Stimulated activated CD8-positive, alpha-beta memory T cell treated with anti-CD3 and anti-CD28 coated beads, Interleukin-4, amount 100 ng/mL, for 48 hours (primary cell): ENCODE data around the gene FAM53B.
A peak's percentile ranks its signal among the peaks of the same experiment; 100 is the strongest.

Source experiments
- DNase-seq: peaks from one replicate; pipeline ENCODE4 v3.0.0-alpha.2; 2020

The FAM53B gene

GRCh38 chr10:124643330-124644009, 100.7 kb downstream of the FAM53B start:
- DNase-seq = no peak

GRCh38 chr10:124642088-124642710, 102.0 kb downstream of the FAM53B start:
- DNase-seq = no peak

- DNase-seq = peak; percentile 60
These were observed 102.7 kb downstream of the FAM53B start for GRCh38 chr10:124641282-124642087.

- DNase-seq = no peak
These were observed 103.5 kb downstream of the FAM53B start for GRCh38 chr10:124640538-124641231.

- DNase-seq = no peak
These were observed 104.1 kb downstream of the FAM53B start for GRCh38 chr10:124640056-124640455.

- DNase-seq = no peak
These were observed 104.5 kb downstream of the FAM53B start for GRCh38 chr10:124639646-124640045.

GRCh38 chr10:124639206-124639605, 105.0 kb downstream of the FAM53B start:
- no peak for DNase-seq

- no peak for DNase-seq
These were observed 106.4 kb downstream of the FAM53B start for GRCh38 chr10:124637746-124638145.

- no peak for DNase-seq
These were observed 107.0 kb downstream of the FAM53B start for GRCh38 chr10:124637091-124637700.

- DNase-seq = no peak
These were observed 107.7 kb downstream of the FAM53B start for GRCh38 chr10:124636271-124636995.

GRCh38 chr10:124632566-124632965, 111.6 kb downstream of the FAM53B start:
- no peak for DNase-seq

GRCh38 chr10:124632064-124632531, 112.1 kb downstream of the FAM53B start:
- peak; percentile 58 for DNase-seq

GRCh38 chr10:124630551-124630950, 113.6 kb downstream of the FAM53B start:
- DNase-seq = no peak

- DNase-seq = no peak
These were observed 114.3 kb downstream of the FAM53B start for GRCh38 chr10:124629842-124630241.

GRCh38 chr10:124629415-124629814, 114.8 kb downstream of the FAM53B start:
- no peak for DNase-seq

- DNase-seq = no peak
These were observed 115.5 kb downstream of the FAM53B start for GRCh38 chr10:124628676-124629021.

- DNase-seq = no peak
These were observed 116.1 kb downstream of the FAM53B start for GRCh38 chr10:124627866-124628675.

GRCh38 chr10:124626759-124627380, 117.3 kb downstream of the FAM53B start:
- DNase-seq = peak; percentile 71

GRCh38 chr10:124625831-124626238, 118.3 kb downstream of the FAM53B start:
- no peak for DNase-seq

GRCh38 chr10:124624895-124625294, 119.3 kb downstream of the FAM53B start:
- DNase-seq = no peak

- DNase-seq = no peak
These were observed 119.7 kb downstream of the FAM53B start for GRCh38 chr10:124624466-124624865.
